GM19025 (cell line): Measurements from ENCODE around the gene SIAH1.
"Not testable (repeated sequence)": the region's sequence is repeated elsewhere in the genome, so short reads cannot be mapped to it uniquely, and the experiment has no call there.

Experiments
- ATAC-seq: cut with Tn5 transposase; IDR thresholded peaks from one replicate; pipeline ENCODE4 v1.9.1; 2021; ENCODE audit warnings: mild to moderate bottlenecking, low read depth, moderate library complexity; ENCODE audit not compliant: unreplicated experiment

Gene SIAH1

GRCh38 chr16:48394355-48394703 lies 9.1 kb upstream of the SIAH1 start:
- no peak for ATAC-seq

- ATAC-seq: no peak
Measured at GRCh38 chr16:48393485-48394354, 8.5 kb upstream of the SIAH1 start.

- no peak for ATAC-seq
Measured at GRCh38 chr16:48392407-48392806, 7.2 kb upstream of the SIAH1 start.

GRCh38 chr16:48386559-48387312 lies 1.5 kb upstream of the SIAH1 start:
- no peak for ATAC-seq

DNA sequence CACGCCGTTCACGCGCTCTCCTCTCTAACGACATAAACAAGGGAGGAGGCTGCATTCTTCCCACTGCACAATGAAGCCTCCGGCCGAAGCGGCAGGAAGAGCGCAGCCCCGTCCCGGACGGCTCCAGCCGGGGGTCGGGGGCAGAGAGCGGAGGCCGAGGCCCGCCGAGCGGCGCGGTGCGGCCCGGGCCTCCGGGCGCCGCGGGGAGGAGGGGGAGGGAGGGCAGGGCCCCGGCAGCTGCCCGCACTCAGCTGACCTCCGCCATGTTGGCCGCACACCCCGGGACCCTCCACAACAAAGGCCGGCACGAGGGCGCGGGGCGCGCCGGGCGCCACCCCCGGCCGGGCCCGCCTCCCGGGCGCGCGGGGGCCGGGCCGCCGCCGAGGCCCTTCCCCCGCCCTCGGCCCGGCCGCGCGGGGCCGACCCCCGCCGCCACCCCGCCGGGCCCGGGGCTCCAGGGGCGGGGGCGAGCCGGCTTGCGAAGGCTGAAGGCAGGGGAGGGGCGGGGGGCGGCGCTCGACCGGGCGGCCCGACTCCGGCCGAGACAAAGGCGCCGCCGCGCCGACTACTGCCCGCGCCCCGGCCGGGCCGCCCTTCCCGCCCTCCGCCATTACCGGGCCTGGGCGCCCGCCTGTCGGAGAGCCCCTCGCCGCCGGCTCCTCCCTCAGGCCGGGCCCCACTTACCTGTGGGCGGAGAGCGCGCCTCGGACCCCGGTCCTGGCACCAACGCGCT lies 527 bp downstream of the SIAH1 start:
- ATAC-seq: peak; percentile 43

DNA sequence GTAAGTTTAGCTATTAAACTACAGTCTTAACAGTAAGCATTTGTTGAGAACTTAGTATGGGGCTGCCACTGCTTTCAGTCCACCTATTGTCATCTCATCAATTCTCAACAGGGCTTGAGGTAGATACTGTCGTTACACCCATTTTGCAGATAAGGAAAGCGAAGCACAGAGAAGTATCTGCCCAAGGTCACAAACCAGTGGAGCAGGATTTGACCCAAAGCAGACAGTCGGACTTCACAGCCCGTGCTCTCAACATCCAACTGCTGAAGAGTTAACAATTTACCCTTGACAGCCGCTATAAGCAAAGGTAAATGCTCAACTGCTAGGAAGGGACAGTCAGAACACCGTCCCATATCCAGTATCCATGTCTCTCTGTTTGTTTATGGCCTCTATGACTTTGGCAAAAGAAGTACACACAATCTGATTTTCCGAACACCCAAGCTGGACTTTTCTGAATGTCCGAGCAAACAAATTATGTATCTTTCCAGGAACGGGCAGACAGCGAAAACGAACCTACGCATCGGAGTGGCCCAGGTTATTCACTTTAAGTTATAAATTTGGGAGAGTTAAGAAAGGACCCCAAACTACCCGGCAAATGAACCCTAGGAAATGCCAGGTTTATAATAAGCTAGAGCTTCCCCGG lies 1.2 kb downstream of the SIAH1 start:
- ATAC-seq: no peak

DNA sequence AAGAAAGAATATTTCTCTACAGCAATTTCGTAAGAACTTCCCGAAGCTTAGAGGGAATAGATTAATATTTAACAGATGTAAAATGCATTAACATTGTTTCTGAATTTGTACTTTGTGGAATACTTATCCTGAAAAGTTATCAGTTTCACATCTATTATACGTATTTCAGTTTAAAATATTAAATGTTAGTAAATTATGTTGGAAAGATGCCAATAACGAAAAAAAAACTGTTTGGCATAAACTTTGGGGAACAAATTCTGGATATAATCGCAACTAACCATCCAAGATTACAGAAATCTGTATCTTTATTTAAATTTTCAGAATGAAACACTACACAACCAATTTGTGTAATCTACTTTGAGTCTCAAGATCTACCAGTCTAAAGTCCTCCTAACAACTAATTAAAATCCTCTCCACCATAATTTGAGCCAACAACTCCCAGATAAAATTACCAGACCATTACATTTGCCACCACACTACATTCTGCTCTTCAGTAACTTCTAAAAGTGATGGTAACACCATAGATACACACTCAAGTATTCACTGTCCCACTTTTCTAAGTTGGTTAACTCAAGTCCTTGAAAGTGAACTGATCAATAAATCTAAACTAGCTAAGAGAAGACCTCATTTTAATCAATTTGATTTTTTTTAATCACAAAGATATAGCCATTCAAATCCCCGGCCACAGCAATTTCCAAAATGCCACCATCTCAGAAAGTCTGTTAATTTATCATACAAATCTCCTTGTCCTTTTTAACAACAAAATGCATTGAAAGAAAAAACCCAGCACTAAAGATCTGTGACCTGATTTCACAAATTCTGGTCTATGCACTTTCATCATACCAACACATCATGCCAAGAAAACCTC lies 2.0 kb downstream of the SIAH1 start:
- ATAC-seq: no peak

DNA sequence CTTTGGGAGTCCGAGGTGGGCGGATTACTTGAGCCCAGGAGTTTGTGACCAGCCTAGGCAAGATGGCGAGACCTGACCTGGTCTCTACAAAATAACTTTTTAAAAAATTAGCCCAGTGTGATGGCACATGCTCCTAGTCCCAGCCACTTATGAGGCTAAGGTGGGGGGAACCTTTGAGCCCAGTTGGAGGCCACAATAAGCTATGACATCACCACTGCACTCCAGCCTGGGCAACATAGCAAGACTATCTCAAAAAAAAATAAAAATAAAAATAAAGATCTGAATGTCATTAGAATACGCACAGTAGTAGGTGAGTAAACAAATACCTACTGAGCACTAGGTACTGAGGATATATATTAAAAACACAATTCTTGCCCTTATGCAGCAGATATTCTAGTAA lies 3.1 kb downstream of the SIAH1 start:
- ATAC-seq: no peak

- ATAC-seq: no peak
Measured at GRCh38 chr16:48381201-48381600, 4.0 kb downstream of the SIAH1 start.

- no peak for ATAC-seq
Measured at GRCh38 chr16:48378836-48379235, 6.4 kb downstream of the SIAH1 start.

GRCh38 chr16:48378276-48378675 lies 6.9 kb downstream of the SIAH1 start:
- no peak for ATAC-seq

DNA sequence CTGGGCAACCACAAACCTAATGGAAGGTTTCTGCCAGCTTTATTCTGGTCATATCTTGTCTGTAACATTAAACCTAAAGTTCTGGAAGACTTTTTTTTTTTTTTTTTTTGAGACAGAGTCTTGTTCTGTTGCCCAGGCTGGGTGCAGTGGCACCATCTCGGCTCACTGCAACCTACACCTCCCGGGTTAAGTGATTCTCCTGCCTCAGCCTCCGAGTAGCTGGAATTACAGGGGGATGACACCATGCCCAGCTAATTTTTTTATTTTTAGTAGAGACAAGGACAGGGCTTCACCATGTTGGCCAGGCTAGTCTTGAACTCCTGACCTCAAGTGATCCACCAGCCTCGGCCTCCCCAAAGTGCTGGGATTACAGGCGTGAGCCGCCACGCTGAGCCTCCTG lies 7.9 kb downstream of the SIAH1 start:
- ATAC-seq: not testable (repeated sequence)

DNA sequence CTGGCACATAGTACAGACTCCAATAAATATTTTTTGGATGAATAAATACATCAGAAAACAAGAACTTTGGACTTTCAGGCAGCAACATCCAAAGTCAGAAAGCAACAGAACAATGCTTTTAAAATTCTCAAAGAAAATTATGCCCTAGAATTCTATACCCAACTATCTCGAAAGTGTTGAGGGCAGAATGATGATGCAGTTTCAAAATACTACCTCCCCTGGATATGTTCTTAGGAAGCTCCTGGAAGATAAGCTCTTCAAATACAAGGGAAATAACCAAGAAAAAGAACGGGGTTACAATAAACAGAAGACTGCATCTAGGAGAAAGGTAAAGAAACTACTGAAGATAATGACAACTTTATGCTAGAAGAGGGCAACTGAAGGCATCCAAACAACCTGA lies 11.0 kb downstream of the SIAH1 start:
- no peak for ATAC-seq

GRCh38 chr16:48373258-48374029 lies 11.8 kb downstream of the SIAH1 start:
- ATAC-seq: no peak

- ATAC-seq: no peak
Measured at GRCh38 chr16:48372744-48373143, 12.5 kb downstream of the SIAH1 start.

DNA sequence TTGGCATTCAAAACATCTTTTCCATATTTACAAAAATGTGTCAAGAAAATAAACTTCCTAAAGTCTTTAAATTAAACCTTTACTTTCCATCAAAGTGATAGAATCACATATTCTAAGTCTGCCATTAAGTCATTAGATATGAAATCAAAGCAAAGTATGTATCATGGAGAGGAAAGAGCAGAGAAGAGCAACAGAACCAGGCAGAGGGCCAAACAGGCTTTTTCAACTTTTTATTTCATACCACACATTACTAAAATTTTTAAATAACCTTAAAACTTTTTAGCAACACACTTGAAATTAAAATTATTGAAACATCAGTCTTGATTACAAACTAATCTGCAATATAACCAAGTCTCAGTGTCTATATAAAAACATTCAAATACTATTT lies 13.8 kb downstream of the SIAH1 start:
- ATAC-seq: no peak

DNA sequence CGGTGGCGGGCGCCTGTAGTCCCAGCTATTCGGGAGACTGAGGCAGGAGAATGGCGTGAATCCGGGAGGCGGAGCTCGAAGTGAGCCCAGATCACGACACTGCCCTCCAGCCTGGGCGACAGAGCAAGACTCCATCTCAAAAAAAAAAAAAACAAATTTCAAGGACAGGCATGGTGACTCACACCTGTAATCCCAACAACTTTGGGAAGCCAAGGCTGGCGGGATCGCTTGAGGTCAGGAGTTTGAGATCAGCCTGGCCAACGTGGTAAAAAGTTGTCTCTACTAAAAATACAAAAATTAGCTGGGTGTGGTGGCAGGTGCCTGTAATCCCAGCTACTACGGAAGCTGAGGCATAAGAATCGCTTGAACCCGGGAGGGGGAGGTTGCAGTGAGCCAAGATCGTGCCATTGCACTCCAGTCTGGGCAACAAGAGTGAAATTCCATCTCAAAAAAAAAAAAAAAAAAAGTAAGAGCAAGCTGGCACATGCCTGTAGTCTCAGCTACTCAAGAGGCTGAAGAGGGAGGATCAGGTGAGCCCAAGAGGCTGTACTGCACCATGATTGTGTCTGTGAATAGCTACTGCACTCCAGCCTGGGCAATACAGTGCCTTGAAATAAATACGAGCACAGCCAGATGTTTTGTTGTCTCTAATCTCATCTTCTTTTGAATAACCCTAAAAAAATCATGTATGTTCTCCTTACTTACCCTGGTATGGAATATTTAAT lies 14.4 kb downstream of the SIAH1 start:
- ATAC-seq: not testable (repeated sequence)

DNA sequence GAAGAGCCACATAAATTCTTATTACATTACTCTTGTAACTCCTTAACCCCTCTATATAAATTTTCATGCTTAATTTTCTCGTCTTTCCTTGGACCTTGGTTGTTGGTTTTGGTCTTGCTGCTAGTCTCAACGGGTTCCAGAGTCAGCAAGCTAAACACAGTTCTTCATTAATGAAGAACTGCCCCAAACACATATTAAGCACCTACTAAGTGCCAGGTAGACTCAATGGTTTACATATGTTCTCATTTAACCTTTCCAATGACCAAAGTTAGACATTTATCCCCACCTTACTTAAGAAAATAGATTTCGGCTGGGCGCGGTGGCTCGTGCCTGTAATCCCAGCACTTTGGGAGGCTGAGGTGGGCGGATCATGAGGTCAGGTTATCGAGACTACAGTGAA lies 15.0 kb downstream of the SIAH1 start:
- ATAC-seq: no peak
